22Rv1 (cell line): ENCODE measurements around the gene MAP4K3.

ENCODE experiments used
- ZFX ChIP-seq: fragments of 450-650 bp; IDR thresholded peaks from 2 replicates; pipeline ENCODE4 v1.6.1; 2017; ENCODE audit warnings: antibody characterized with exemption, borderline replicate concordance
- TF ChIP-seq, protein P1 (sequence below): fragments of 450-650 bp; IDR thresholded peaks from 2 replicates; pipeline ENCODE4 v1.5.1; 2017; ENCODE audit warnings: mild to moderate bottlenecking

DNA sequence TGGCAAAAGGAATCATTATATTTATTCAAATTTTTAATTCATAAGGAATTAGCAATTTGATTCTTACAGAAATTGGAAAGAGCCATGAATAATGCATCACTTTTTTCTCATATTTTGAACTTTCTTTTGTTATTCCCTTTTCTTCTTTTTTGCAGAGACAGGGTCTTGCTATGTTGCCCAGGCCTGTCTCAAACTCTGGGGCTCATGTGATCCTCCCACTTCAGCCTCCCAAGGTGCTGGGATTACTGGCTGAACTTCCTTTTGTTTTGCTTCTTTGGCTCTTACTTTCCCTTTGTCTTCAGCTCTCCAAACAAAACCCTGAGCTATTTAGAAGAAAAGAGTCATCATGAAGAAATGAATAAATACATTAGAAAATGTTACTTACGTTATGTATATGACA lies 224.1 kb downstream of the MAP4K3 start:
- TF ChIP-seq, protein P1, sequence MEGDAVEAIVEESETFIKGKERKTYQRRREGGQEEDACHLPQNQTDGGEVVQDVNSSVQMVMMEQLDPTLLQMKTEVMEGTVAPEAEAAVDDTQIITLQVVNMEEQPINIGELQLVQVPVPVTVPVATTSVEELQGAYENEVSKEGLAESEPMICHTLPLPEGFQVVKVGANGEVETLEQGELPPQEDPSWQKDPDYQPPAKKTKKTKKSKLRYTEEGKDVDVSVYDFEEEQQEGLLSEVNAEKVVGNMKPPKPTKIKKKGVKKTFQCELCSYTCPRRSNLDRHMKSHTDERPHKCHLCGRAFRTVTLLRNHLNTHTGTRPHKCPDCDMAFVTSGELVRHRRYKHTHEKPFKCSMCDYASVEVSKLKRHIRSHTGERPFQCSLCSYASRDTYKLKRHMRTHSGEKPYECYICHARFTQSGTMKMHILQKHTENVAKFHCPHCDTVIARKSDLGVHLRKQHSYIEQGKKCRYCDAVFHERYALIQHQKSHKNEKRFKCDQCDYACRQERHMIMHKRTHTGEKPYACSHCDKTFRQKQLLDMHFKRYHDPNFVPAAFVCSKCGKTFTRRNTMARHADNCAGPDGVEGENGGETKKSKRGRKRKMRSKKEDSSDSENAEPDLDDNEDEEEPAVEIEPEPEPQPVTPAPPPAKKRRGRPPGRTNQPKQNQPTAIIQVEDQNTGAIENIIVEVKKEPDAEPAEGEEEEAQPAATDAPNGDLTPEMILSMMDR, result no peak
- no peak for TF ChIP-seq ZFX
